Motor neuron (in vitro differentiated cells): Measurements from ENCODE around the gene TLR5. TPM values are rescaled to one million over a fixed set of nuclear protein-coding genes. Genes with fewer than 3 reads are reported as not detected.

ENCODE experiments used
- ATAC-seq, 8 experiments: fragments of 200-7000 bp; cut with Tn5 transposase; replicated peaks in 6 of 8; 2 replicates each; pipeline ENCODE4 v1.8.0; 2021; ENCODE audit warnings: mild to moderate bottlenecking in 8 of 8, moderate library complexity in 8 of 8
- H3K27ac ChIP-seq, 2 donors: fragments of 250-450 bp; sonication (Bioruptor Pico); 2 replicates each; pipeline ENCODE4 v1.9.0; 2021; ENCODE audit warnings: antibody characterized with exemption in 2 of 2, mild to moderate bottlenecking in 2 of 2, moderate library complexity in 1 of 2
- H3K4me1 ChIP-seq, 2 donors: fragments of 250-450 bp; sonication (Bioruptor Pico); replicated peaks in 1 of 2; 2 replicates each; pipeline ENCODE4 v1.6.1; 2021; ENCODE audit warnings: antibody characterized with exemption in 2 of 2, mild to moderate bottlenecking in 2 of 2, moderate library complexity in 1 of 2
- H3K4me3 ChIP-seq, 5 donors: fragments of 250-450 bp; sonication (Bioruptor Pico); 2 replicates each; pipeline ENCODE4 v1.9.0; 2021; ENCODE audit warnings: antibody characterized with exemption in 5 of 5, mild to moderate bottlenecking in 5 of 5, moderate library complexity in 4 of 5
- WGBS, 10 experiments: fragments of 450-650 bp; shearing (Covaris generic); methylation state at CpG; one replicate each; pipeline ENCODE4 v1.0.0; 2022; 5-methylcytosine and 5-hydroxymethylcytosine counted together
- in situ Hi-C, 9 experiments: fragments of 400-800 bp; cut with MboI; loops; one replicate each; pipeline ENCODE4 v1.15.0; 2021; ENCODE audit warnings: low sequenced_read_pairs in 9 of 9, low pct_unique_long_range_greater_than_20kb in 2 of 9; ENCODE audit not compliant: unreplicated experiment in 9 of 9
- total RNA-seq, 8 experiments: library from RNA; unstranded; fragments of 300-600 nt; gene quantifications; 2 replicates each; pipeline versions ENCODE4 v1.2.3 to v1.2.4, GENCODE V29; 2022

The TLR5 gene
- total RNA-seq, 8 experiments from 2014 or later, result 0.29 to 9.8 (median 2.0) TPM

- 0 to 100% (median 85%) methylated on average over 1 to 2 of the region's 2 CpGs; no CpG with 5 or more reads in 4 of the 10 experiments for WGBS, 10 experiments
- ATAC-seq, result peak in 2 of 8 experiments; percentile 30 to 54
- in situ Hi-C loops, result no loop called here
- Histone ChIP-seq H3K27ac (no peak overlapping the region), H3K4me3 (no peak overlapping the region), H3K4me1 (no peaks in the 10 kb centered on the region)
Measured at GRCh38 chr1:223125766-223126165, 17.3 kb downstream of the TLR5 start.

GRCh38 chr1:223123011-223123610, 19.9 kb downstream of the TLR5 start:
- Histone ChIP-seq H3K27ac (no peak overlapping the region), H3K4me3 (no peak overlapping the region), H3K4me1 (no peaks in the 10 kb centered on the region)
- in situ Hi-C loops, result loop anchor here in 2 of 9 experiments (25.0 kb wide), 2 partner anchors 186 to 336 kb away; no protein-coding TSS in a partner anchor
- 32 to 81% (median 66%) methylated on average over 3 to 6 of the region's 6 CpGs; no CpG with 5 or more reads in 1 of the 10 experiments for WGBS, 10 experiments
- no peak for ATAC-seq

GRCh38 chr1:223118418-223118817, 24.6 kb downstream of the TLR5 start:
- no peak for ATAC-seq
- WGBS, 10 experiments, result 40 to 100% (median 78%) methylated on average over 1 of the region's 1 CpG; no CpG with 5 or more reads in 5 of the 10 experiments
- in situ Hi-C loops, result loop anchor here in 2 of 9 experiments (25.0 kb wide), 2 partner anchors 181 to 331 kb away; no protein-coding TSS in a partner anchor
- no peak overlapping the region for H3K27ac ChIP-seq
- no peak overlapping the region for H3K4me3 ChIP-seq
- H3K4me1 ChIP-seq, result no peaks in the 10 kb centered on the region

- ATAC-seq, result no peak
- in situ Hi-C loops, result loop anchor here in 2 of 9 experiments (25.0 kb wide), 2 partner anchors 180 to 330 kb away; no protein-coding TSS in a partner anchor
- 96 to 100% methylated on average over 8 to 14 of the region's 29 CpGs; no CpG with 5 or more reads in 8 of the 10 experiments for WGBS, 10 experiments
- Histone ChIP-seq H3K27ac (no peak overlapping the region), H3K4me3 (no peak overlapping the region), H3K4me1 (no peaks in the 10 kb centered on the region)
Measured at GRCh38 chr1:223116950-223117349, 26.1 kb downstream of the TLR5 start.

GRCh38 chr1:223114871-223115270, 28.2 kb downstream of the TLR5 start:
- Histone ChIP-seq H3K27ac (no peak overlapping the region), H3K4me1 (no peaks in the 10 kb centered on the region), H3K4me3 (no peak overlapping the region)
- 21 to 100% (median 100%) methylated on average over 2 of the region's 2 CpGs; no CpG with 5 or more reads in 3 of the 10 experiments for WGBS, 10 experiments
- ATAC-seq, result peak in 2 of 8 experiments; percentile 53 to 59
- in situ Hi-C loops, result loop anchor here in 2 of 9 experiments (25.0 kb wide), 2 partner anchors 178 to 328 kb away; no protein-coding TSS in a partner anchor

GRCh38 chr1:223110952-223111351, 32.1 kb downstream of the TLR5 start:
- in situ Hi-C loops, result loop anchor here in 2 of 9 experiments (25.0 kb wide), 2 partner anchors 174 to 324 kb away; no protein-coding TSS in a partner anchor
- WGBS, 10 experiments, result 17 to 92% (median 79%) methylated on average over 1 to 3 of the region's 3 CpGs; no CpG with 5 or more reads in 3 of the 10 experiments

GRCh38 chr1:223109581-223110026, 33.4 kb downstream of the TLR5 start:
- in situ Hi-C loops, result loop anchor here in 2 of 9 experiments (25.0 kb wide), 2 partner anchors 172 to 322 kb away; no protein-coding TSS in a partner anchor
- 74 to 96% (median 91%) methylated on average over 1 to 3 of the region's 3 CpGs; no CpG with 5 or more reads in 1 of the 10 experiments for WGBS, 10 experiments
- no peak for ATAC-seq
- H3K4me1 ChIP-seq, result peaks cover 0 to 4% of the 10 kb centered on the region in 2 donors
- no peak overlapping the region for H3K4me3 ChIP-seq
- no peak overlapping the region for H3K27ac ChIP-seq

More at GRCh38 chr1:223110952-223111351, 32.1 kb downstream of the TLR5 start:
- ATAC-seq, result no peak
- Histone ChIP-seq H3K4me1 (peaks cover 0 to 4% of the 10 kb centered on the region in 2 donors), H3K27ac (no peak overlapping the region), H3K4me3 (no peak overlapping the region)

GRCh38 chr1:223106856-223107255, 36.2 kb downstream of the TLR5 start:
- no peak overlapping the region for H3K27ac ChIP-seq
- WGBS, 10 experiments, result 27 to 81% (median 62%) methylated on average over 2 to 3 of the region's 3 CpGs; no CpG with 5 or more reads in 4 of the 10 experiments
- ATAC-seq, result no peak
- in situ Hi-C loops, result loop anchor here in 2 of 9 experiments (25.0 kb wide), 2 partner anchors 170 to 320 kb away; no protein-coding TSS in a partner anchor
- H3K4me3 ChIP-seq, result no peak overlapping the region
- peaks cover 0 to 4% of the 10 kb centered on the region in 2 donors for H3K4me1 ChIP-seq

- in situ Hi-C loops, result loop anchor here in 2 of 9 experiments (25.0 kb wide), 2 partner anchors 168 to 318 kb away; no protein-coding TSS in a partner anchor
- no peak for ATAC-seq
- WGBS, 10 experiments, result 79 to 100% (median 96%) methylated on average over 2 to 6 of the region's 7 CpGs; no CpG with 5 or more reads in 4 of the 10 experiments
Measured at GRCh38 chr1:223105568-223105967, 37.5 kb downstream of the TLR5 start.

GRCh38 chr1:223102797-223103533, 40.1 kb downstream of the TLR5 start:
- 7 to 96% (median 85%) methylated on average over 1 to 10 of the region's 10 CpGs; no CpG with 5 or more reads in 1 of the 10 experiments for WGBS, 10 experiments
- peak in 2 of 8 experiments; percentile 20 to 31 for ATAC-seq
- in situ Hi-C loops, result loop anchor here in 2 of 9 experiments (25.0 kb wide), 2 partner anchors 166 to 316 kb away; no protein-coding TSS in a partner anchor
- H3K27ac ChIP-seq, result no peak overlapping the region
- H3K4me1 ChIP-seq, result peaks cover 0 to 4% of the 10 kb centered on the region in 2 donors
- H3K4me3 ChIP-seq, result no peak overlapping the region

More at GRCh38 chr1:223105568-223105967, 37.5 kb downstream of the TLR5 start:
- Histone ChIP-seq H3K4me3 (no peak overlapping the region), H3K4me1 (peaks cover 0 to 4% of the 10 kb centered on the region in 2 donors), H3K27ac (no peak overlapping the region)

- in situ Hi-C loops, result loop anchor here in 4 of 9 experiments (25.0 kb wide), 2 partner anchors 310 to 635 kb away; no protein-coding TSS in a partner anchor
- Histone ChIP-seq H3K4me1 (no peaks in the 10 kb centered on the region), H3K27ac (no peak overlapping the region), H3K4me3 (no peak overlapping the region)
- WGBS, 10 experiments, result 43 to 100% methylated on average over 1 of the region's 1 CpG; no CpG with 5 or more reads in 8 of the 10 experiments
- ATAC-seq, result no peak
Measured at GRCh38 chr1:223097713-223098112, 45.3 kb downstream of the TLR5 start.

GRCh38 chr1:223095870-223096269, 47.2 kb downstream of the TLR5 start:
- 10 to 87% (median 67%) methylated on average over 1 to 4 of the region's 4 CpGs for WGBS, 10 experiments
- H3K4me1 ChIP-seq, result no peaks in the 10 kb centered on the region
- in situ Hi-C loops, result loop anchor here in 4 of 9 experiments (25.0 kb wide), 2 partner anchors 309 to 634 kb away; no protein-coding TSS in a partner anchor
- H3K4me3 ChIP-seq, result no peak overlapping the region
- no peak for ATAC-seq
- H3K27ac ChIP-seq, result no peak overlapping the region
